MM.1S (cell line): Measurements from ENCODE around the gene GALNT15.

Source experiments
- CTCF ChIP-seq: fragments of 300-600 bp; sonication (generic); IDR thresholded peaks from 2 replicates; pipeline ENCODE4 v1.5.1; 2016; ENCODE audit warnings: antibody characterized with exemption, low read length, mixed read lengths
- EZH2 ChIP-seq: fragments of 300-600 bp; sonication (generic); optimal IDR thresholded peaks from 2 replicates; pipeline ENCODE3; 2017; ENCODE audit warnings: low read depth, mild to moderate bottlenecking, antibody characterized with exemption, low read length, mixed read lengths
- EZH2phosphoT487 ChIP-seq: fragments of 300-600 bp; sonication (generic); IDR thresholded peaks from 2 replicates; pipeline ENCODE4 v1.6.1; 2018; ENCODE audit warnings: antibody characterized with exemption, low read length

- TF ChIP-seq CTCF (no peak), EZH2 (no peak), EZH2phosphoT487 (no peak)
These were observed 83.7 kb downstream of the GALNT15 start for GRCh38 chr3:16258177-16258576.
